LNCaP clone FGC (cell line): ENCODE results near the gene DLGAP3.
"Not testable (repeated sequence)": the region's sequence is repeated elsewhere in the genome, so short reads cannot be mapped to it uniquely, and the experiment has no call there.

Experiments
- DNase-seq: peaks from one replicate; pipeline ENCODE4 v3.0.0-alpha.2; 2011; ENCODE audit warnings: low read depth
- H3K4me3 ChIP-seq: 2 replicates; pipeline ENCODE4 v1.5.1; 2011; ENCODE audit warnings: mild to moderate bottlenecking, low read depth, low read length, control low read depth
- CTCF ChIP-seq: IDR thresholded peaks from 2 replicates; pipeline ENCODE4 v1.5.1; 2012; ENCODE audit warnings: mild to moderate bottlenecking; ENCODE audit not compliant: control insufficient read depth, insufficient read depth; ENCODE audit errors: extremely low read depth

The DLGAP3 gene

GRCh38 chr1:34829250-34829649, 100.2 kb downstream of the DLGAP3 start:
- TF ChIP-seq CTCF, result no peak
- no peak overlapping the region for H3K4me3 ChIP-seq
- DNase-seq, result no peak

GRCh38 chr1:34828611-34829010, 100.8 kb downstream of the DLGAP3 start:
- no peak for DNase-seq
- no peak for TF ChIP-seq CTCF
- H3K4me3 ChIP-seq, result no peak overlapping the region

GRCh38 chr1:34827341-34827941, 102.0 kb downstream of the DLGAP3 start:
- no peak for TF ChIP-seq CTCF
- no peak for DNase-seq
- no peak overlapping the region for H3K4me3 ChIP-seq

GRCh38 chr1:34825455-34826091, 103.9 kb downstream of the DLGAP3 start:
- no peak overlapping the region for H3K4me3 ChIP-seq
- DNase-seq, result no peak
- TF ChIP-seq CTCF, result no peak

- DNase-seq, result no peak
- no peak overlapping the region for H3K4me3 ChIP-seq
- TF ChIP-seq CTCF, result no peak
These were observed 104.5 kb downstream of the DLGAP3 start for GRCh38 chr1:34824817-34825454.

GRCh38 chr1:34822202-34822601, 107.2 kb downstream of the DLGAP3 start:
- TF ChIP-seq CTCF, result no peak
- no peak for DNase-seq
- no peak overlapping the region for H3K4me3 ChIP-seq

GRCh38 chr1:34818862-34819261, 110.6 kb downstream of the DLGAP3 start:
- DNase-seq, H3K4me3 ChIP-seq: not testable (repeated sequence)
